ENCODE results near the gene LAD1. TPM values are rescaled to one million over a fixed set of nuclear protein-coding genes. Genes with fewer than 3 reads are reported as not detected.

LAD1 gene
- total and polyA plus RNA-seq, 9 of the 15 experiments (the other 6 are each of a cell fraction or from before 2014, with no cell fraction given): 0.31 TPM; not detected in 8

DNA sequence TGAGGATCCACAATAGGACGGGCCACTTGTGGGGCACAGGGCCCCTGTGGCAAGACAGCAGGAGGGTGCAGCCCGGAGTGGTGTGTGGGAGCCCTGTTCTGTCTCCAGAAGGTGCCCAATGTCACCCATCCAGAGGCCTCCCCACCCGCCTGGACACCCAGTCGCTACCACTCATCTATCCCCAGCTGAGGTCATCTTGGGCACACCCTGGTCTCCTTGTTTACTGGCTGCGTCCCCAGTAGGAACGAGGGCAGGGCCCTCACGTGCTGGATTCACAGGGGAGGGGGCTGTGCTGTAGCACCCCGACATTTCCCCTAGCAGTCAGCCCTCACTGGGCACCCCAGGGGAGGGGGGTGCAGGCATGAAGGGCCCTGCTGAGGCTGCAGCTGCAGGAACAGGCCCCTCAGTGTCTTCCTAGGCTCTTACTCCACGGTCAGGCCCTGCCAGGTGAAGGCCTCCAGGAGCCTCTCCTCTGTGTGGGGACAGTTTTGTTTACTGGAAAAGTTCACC, 19.3 kb downstream of the LAD1 start:
- no peak overlapping the region for H3K4me2 ChIP-seq (ENCODE audit: insufficient read depth, low read length)
- H3K27ac ChIP-seq (ENCODE audit: extremely low read depth, low read depth, low read length): no peak overlapping the region
- intact Hi-C loops (cut with micrococcal nuclease) (no loop called here), in situ Hi-C loops (cut with MboI) (no loop called here)
- H3K4me3 ChIP-seq: no peak overlapping the region
- WGBS (ENCODE audit: insufficient coverage, low coverage, missing lambda C conversion rate): 1% methylated on average over 9 of the region's 9 CpGs
- H3K9me1 ChIP-seq (ENCODE audit: control insufficient read depth, insufficient read depth, low read length): peaks cover 3% of the 10 kb centered on the region
- no peak overlapping the region for H3K9ac ChIP-seq (ENCODE audit: insufficient read depth in 1 of 2, low read depth in 2 of 2, low read length in 2 of 2)
- DNase-seq (ENCODE audit: extremely low read depth in 1 of 4, low spot score in 3 of 4) (no peak), FAIRE-seq (no peak), ATAC-seq (no peak)
- H3K27me3 ChIP-seq (ENCODE audit: control insufficient read depth in 2 of 2, insufficient read depth in 2 of 2, low read length in 2 of 2): peaks cover 20 to 63% of the 10 kb centered on the region in 2 experiments; a peak in 4 of 5 replicates
- H3K9me3 ChIP-seq (replicated peaks; ENCODE audit: control insufficient read depth, insufficient read depth, low read depth, low read length): no peaks in the 10 kb centered on the region
- H2AFZ ChIP-seq (ENCODE audit: low read depth, low read length): no peak overlapping the region
- ChIA-PET POLR2A (interaction anchor here (0.6 to 1.2 kb wide), 2 partner anchors 9 to 17 kb away, joined by 3 to 5 read pairs; no protein-coding TSS in a partner anchor), CTCF (ENCODE audit: low intra/inter-chr PET ratio) (no interaction called here)
- BruUV-seq (replicated peaks): no TSS peak
- no peaks in the 10 kb centered on the region for H3K36me3 ChIP-seq (ENCODE audit: control insufficient read depth, insufficient read depth, low read length)
- no peaks in the 10 kb centered on the region for H3K79me2 ChIP-seq (ENCODE audit: control insufficient read depth, insufficient read depth, low read length)
- peaks cover 27% of the 10 kb centered on the region for H4K20me1 ChIP-seq (replicated peaks; ENCODE audit: control insufficient read depth, insufficient read depth, low read length)
- TF ChIP-seq SRSF9 (IDR thresholded peaks at IDR 0.05; ENCODE audit: borderline replicate concordance, low read depth, low read length): no peak
- TF ChIP-seq NFATC3 (IDR thresholded peaks at IDR 0.05): no peak
- no peak for TF ChIP-seq POLR2H (tag; IDR thresholded peaks at IDR 0.05; ENCODE audit: low read depth)
- TF ChIP-seq MYBL2 (IDR thresholded peaks at IDR 0.05; ENCODE audit: low read depth): no peak
- TF ChIP-seq MYBL2 (CRISPR knock-in tag; IDR thresholded peaks at IDR 0.05; ENCODE audit: borderline replicate concordance): no peak
- no peak for TF ChIP-seq PTTG1 (tag; IDR thresholded peaks at IDR 0.05; ENCODE audit: low read depth)
- no peak for TF ChIP-seq ZNF347 (CRISPR knock-in tag; IDR thresholded peaks at IDR 0.05; ENCODE audit: low read depth)
- no peak for TF ChIP-seq NR1H2 (CRISPR knock-in tag; IDR thresholded peaks at IDR 0.05)
- no peak for TF ChIP-seq ZNF764 (CRISPR knock-in tag; IDR thresholded peaks at IDR 0.05; ENCODE audit: low read depth)
- no peak for TF ChIP-seq USF2 (CRISPR knock-in tag; IDR thresholded peaks at IDR 0.05)
- no peak for TF ChIP-seq KDM1A (IDR thresholded peaks at IDR 0.05)
- TF ChIP-seq ZNF445 (CRISPR knock-in tag; IDR thresholded peaks at IDR 0.05; ENCODE audit: low read depth): no peak
- no peak for TF ChIP-seq TAL1 (IDR thresholded peaks at IDR 0.05)
- H3K4me1 ChIP-seq (replicated peaks in 1 of 2; ENCODE audit: control insufficient read depth in 2 of 2, insufficient read depth in 2 of 2, low read length in 2 of 2): no peaks in the 10 kb centered on the region; a peak in 1 of 5 replicates

Data from K562 (cell line).